Loucy (cell line): ENCODE results near the gene DHRS13.

Experiments used
- H2AFZ ChIP-seq: fragments of 200-600 bp; sonication (generic); 2 replicates; pipeline ENCODE4 v1.6.0; 2016; ENCODE audit warnings: antibody characterized with exemption, mild to moderate bottlenecking, low read length, moderate library complexity
- H3F3A ChIP-seq: fragments of 200-600 bp; 2 replicates; pipeline ENCODE4 v1.6.0; 2016; ENCODE audit warnings: antibody characterized with exemption, low read depth, mild to moderate bottlenecking
- H3K27me3 ChIP-seq: fragments of 200-600 bp; sonication (generic); 2 replicates; pipeline ENCODE4 v1.6.1; 2014; ENCODE audit warnings: low read length, mild to moderate bottlenecking; ENCODE audit not compliant: insufficient read depth, poor library complexity, severe bottlenecking
- H3K36me3 ChIP-seq: fragments of 200-600 bp; sonication (generic); 2 replicates; pipeline ENCODE4 v1.6.1; 2016; ENCODE audit warnings: low read length; ENCODE audit not compliant: insufficient read depth
- H3K4me1 ChIP-seq: fragments of 200-600 bp; sonication (generic); 2 replicates; pipeline ENCODE4 v1.5.1; 2014; ENCODE audit warnings: low read length, mild to moderate bottlenecking; ENCODE audit not compliant: insufficient read depth, poor library complexity, severe bottlenecking
- H3K4me2 ChIP-seq: fragments of 200-600 bp; sonication (generic); 2 replicates; pipeline ENCODE4 v1.6.0; 2014; ENCODE audit warnings: antibody characterized with exemption, low read length, low read depth, mild to moderate bottlenecking; ENCODE audit not compliant: poor library complexity, severe bottlenecking
- H3K4me3 ChIP-seq: fragments of 200-600 bp; sonication (generic); 2 replicates; pipeline ENCODE4 v1.5.1; 2014; ENCODE audit warnings: low read length, mild to moderate bottlenecking, mixed read lengths; ENCODE audit not compliant: poor library complexity, severe bottlenecking
- H3K79me2 ChIP-seq: fragments of 200-600 bp; sonication (generic); 2 replicates; pipeline ENCODE4 v1.6.1; 2014; ENCODE audit warnings: low read length; ENCODE audit not compliant: insufficient read depth
- H3K9ac ChIP-seq: fragments of 200-600 bp; sonication (generic); 2 replicates; pipeline ENCODE4 v1.6.0; 2014; ENCODE audit warnings: mild to moderate bottlenecking, low read depth, low read length, moderate library complexity; ENCODE audit not compliant: poor library complexity, severe bottlenecking
- H3K9me2 ChIP-seq: fragments of 200-600 bp; sonication (generic); replicated peaks from 2 replicates; pipeline ENCODE4 v1.6.1; 2016; ENCODE audit warnings: low read depth, low read length, mixed read lengths
- H3K9me3 ChIP-seq: fragments of 200-600 bp; sonication (generic); 2 replicates; pipeline ENCODE4 v1.6.1; 2014; ENCODE audit warnings: mild to moderate bottlenecking, antibody characterized with exemption, low read length, low read depth; ENCODE audit not compliant: insufficient read depth
- H4K20me1 ChIP-seq: fragments of 200-600 bp; sonication (generic); 2 replicates; pipeline ENCODE4 v1.6.0; 2014; ENCODE audit warnings: antibody characterized with exemption, low read length, mild to moderate bottlenecking; ENCODE audit not compliant: insufficient read depth, poor library complexity, severe bottlenecking
- CTCF ChIP-seq: fragments of 200-600 bp; sonication (generic); conservative IDR thresholded peaks from 2 replicates; pipeline ENCODE4 v1.5.1; 2014; ENCODE audit warnings: mild to moderate bottlenecking, antibody characterized with exemption, low read length
- EZH2phosphoT487 ChIP-seq: fragments of 200-600 bp; IDR thresholded peaks from 2 replicates; pipeline ENCODE4 v1.6.1; 2018; ENCODE audit warnings: antibody characterized with exemption, mild to moderate bottlenecking, moderate library complexity, borderline replicate concordance

DHRS13 gene

DNA sequence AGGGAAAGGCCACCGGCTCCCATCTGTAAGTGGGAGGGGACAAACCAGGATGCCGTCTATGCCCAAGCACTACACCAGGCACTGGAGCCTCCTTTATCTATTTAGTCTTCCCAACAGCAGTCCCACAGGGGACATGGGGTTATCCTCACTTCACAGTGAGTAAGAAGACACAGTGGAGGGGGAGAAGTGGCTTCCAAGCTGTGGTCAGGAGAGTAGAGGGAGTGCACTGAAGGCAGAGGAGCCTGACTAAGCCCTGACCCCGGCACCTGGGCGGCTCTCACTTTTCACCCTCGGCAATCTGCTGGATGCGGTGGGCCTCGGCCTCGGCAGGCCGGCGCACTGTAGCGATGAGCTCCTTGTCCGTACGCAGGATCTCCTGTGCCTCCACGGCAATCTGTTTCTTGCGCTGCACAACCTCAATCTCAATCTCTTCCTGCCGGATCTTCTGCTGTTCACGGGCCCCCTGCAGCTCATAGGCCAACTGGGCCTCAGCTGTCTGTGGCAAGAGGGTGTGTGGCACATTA, 21.3 kb downstream of the DHRS13 start:
- H2AFZ ChIP-seq, result no peak overlapping the region
- H3K9me2 ChIP-seq, result no peaks in the 10 kb centered on the region
- no peaks in the 10 kb centered on the region for H4K20me1 ChIP-seq
- H3K4me1 ChIP-seq, result no peaks in the 10 kb centered on the region
- H3K27me3 ChIP-seq, result no peaks in the 10 kb centered on the region
- H3K9ac ChIP-seq, result no peak overlapping the region
- TF ChIP-seq CTCF, result no peak
- TF ChIP-seq EZH2phosphoT487, result no peak
- H3K4me3 ChIP-seq, result no peak overlapping the region
- peaks cover 26% of the 10 kb centered on the region; the same call in 1 of the 2 replicates for H3K36me3 ChIP-seq
- no peaks in the 10 kb centered on the region for H3K79me2 ChIP-seq
- H3F3A ChIP-seq, result no peaks in the 10 kb centered on the region
- no peaks in the 10 kb centered on the region for H3K9me3 ChIP-seq
- no peak overlapping the region for H3K4me2 ChIP-seq

GRCh38 chr17:28880572-28880945, 22.3 kb downstream of the DHRS13 start:
- no peaks in the 10 kb centered on the region for H3F3A ChIP-seq
- no peaks in the 10 kb centered on the region for H3K27me3 ChIP-seq
- H3K79me2 ChIP-seq, result no peaks in the 10 kb centered on the region
- H3K4me3 ChIP-seq, result no peak overlapping the region
- H3K9me3 ChIP-seq, result no peaks in the 10 kb centered on the region
- H3K4me2 ChIP-seq, result no peak overlapping the region
- H4K20me1 ChIP-seq, result no peaks in the 10 kb centered on the region
- no peaks in the 10 kb centered on the region for H3K9me2 ChIP-seq
- H3K36me3 ChIP-seq, result peaks cover 26% of the 10 kb centered on the region; the same call in 1 of the 2 replicates
- no peak overlapping the region for H2AFZ ChIP-seq
- TF ChIP-seq EZH2phosphoT487, result no peak
- no peak for TF ChIP-seq CTCF
- no peaks in the 10 kb centered on the region for H3K4me1 ChIP-seq
- no peak overlapping the region for H3K9ac ChIP-seq

GRCh38 chr17:28879886-28880571, 22.9 kb downstream of the DHRS13 start:
- Histone ChIP-seq H4K20me1 (no peaks in the 10 kb centered on the region), H3K9me2 (no peaks in the 10 kb centered on the region), H3K4me1 (no peaks in the 10 kb centered on the region), H2AFZ (no peak overlapping the region), H3K9me3 (no peaks in the 10 kb centered on the region), H3K9ac (no peak overlapping the region), H3K36me3 (peaks cover 26% of the 10 kb centered on the region; the same call in 1 of the 2 replicates), H3K4me3 (no peak overlapping the region), H3K27me3 (no peaks in the 10 kb centered on the region), H3K79me2 (no peaks in the 10 kb centered on the region), H3K4me2 (no peak overlapping the region), H3F3A (no peaks in the 10 kb centered on the region)
- TF ChIP-seq EZH2phosphoT487, result no peak
- no peak for TF ChIP-seq CTCF
